Measurements from ENCODE around the gene LRMDA. TPM values are rescaled to one million over a fixed set of nuclear protein-coding genes. Genes with fewer than 3 reads are reported as not detected.
A peak's percentile ranks its signal among the peaks of the same experiment; 100 is the strongest.

The LRMDA gene
- total and polyA plus RNA-seq, 4 donors, result 12.1 to 40.8 (median 21.6) TPM

- no peak for TF ChIP-seq CTCF (IDR thresholded peaks at IDR 0.05; ENCODE audit: control extremely low read depth, extremely low read depth)
- WGBS, 2 donors, result 75 to 82% methylated on average over 2 of the region's 2 CpGs
- ATAC-seq (ENCODE audit: insufficient read depth, low FRiP score) (no peak), DNase-seq (no peak)
- Histone ChIP-seq H3K36me3 (ENCODE audit: control insufficient read depth in 4 of 4, insufficient read depth in 4 of 4, low read length in 4 of 4) (no peaks in the 10 kb centered on the region), H3K27ac (ENCODE audit: low read depth in 1 of 2, low read length in 1 of 2) (no peak overlapping the region), H3K9me3 (ENCODE audit: control insufficient read depth in 4 of 4, insufficient read depth in 3 of 4, low read length in 3 of 4) (no peaks in the 10 kb centered on the region), H3K27me3 (ENCODE audit: control insufficient read depth in 3 of 3, insufficient read depth in 3 of 3, low read length in 2 of 3) (no peaks in the 10 kb centered on the region), H3K4me3 (no peak overlapping the region), H3K9ac (ENCODE audit: insufficient read depth in 1 of 2, low read length in 2 of 2) (no peak overlapping the region), H3K4me1 (ENCODE audit: control insufficient read depth in 5 of 5, insufficient read depth in 5 of 5, low read length in 5 of 5) (peaks cover 0 to 7% (median 3%) of the 10 kb centered on the region in 5 donors)
Observed at GRCh38 chr10:75724047-75724446, 292.6 kb downstream of the LRMDA start.

- peak in 2 of 3 donors; percentile 61 to 69 for DNase-seq
- H3K4me3 ChIP-seq, result no peak overlapping the region
- ATAC-seq (ENCODE audit: insufficient read depth, low FRiP score), result peak; percentile 74
- H3K4me1 ChIP-seq (ENCODE audit: control insufficient read depth in 5 of 5, insufficient read depth in 5 of 5, low read length in 5 of 5), result peaks cover 0 to 7% (median 3%) of the 10 kb centered on the region in 5 donors
- H3K27ac ChIP-seq (ENCODE audit: low read depth in 1 of 2, low read length in 1 of 2), result peak overlapping the region in 1 of 2 donors; percentile 53
- no peak overlapping the region for H3K9ac ChIP-seq (ENCODE audit: insufficient read depth in 1 of 2, low read length in 2 of 2)
- TF ChIP-seq CTCF (IDR thresholded peaks at IDR 0.05; ENCODE audit: control extremely low read depth, extremely low read depth), result no peak
- no peaks in the 10 kb centered on the region for H3K27me3 ChIP-seq (ENCODE audit: control insufficient read depth in 3 of 3, insufficient read depth in 3 of 3, low read length in 2 of 3)
- no peaks in the 10 kb centered on the region for H3K9me3 ChIP-seq (ENCODE audit: control insufficient read depth in 4 of 4, insufficient read depth in 3 of 4, low read length in 3 of 4)
- no peaks in the 10 kb centered on the region for H3K36me3 ChIP-seq (ENCODE audit: control insufficient read depth in 4 of 4, insufficient read depth in 4 of 4, low read length in 4 of 4)
- WGBS, 2 donors, result 83 to 91% methylated on average over 11 of the region's 11 CpGs
Observed at GRCh38 chr10:75726522-75727483, 295.4 kb downstream of the LRMDA start.

- Histone ChIP-seq H3K27ac (ENCODE audit: low read depth in 1 of 2, low read length in 1 of 2) (no peak overlapping the region), H3K36me3 (ENCODE audit: control insufficient read depth in 4 of 4, insufficient read depth in 4 of 4, low read length in 4 of 4) (no peaks in the 10 kb centered on the region), H3K4me1 (ENCODE audit: control insufficient read depth in 5 of 5, insufficient read depth in 5 of 5, low read length in 5 of 5) (peaks cover 0 to 12% (median 3%) of the 10 kb centered on the region in 5 donors), H3K27me3 (ENCODE audit: control insufficient read depth in 3 of 3, insufficient read depth in 3 of 3, low read length in 2 of 3) (no peaks in the 10 kb centered on the region), H3K9ac (ENCODE audit: insufficient read depth in 1 of 2, low read length in 2 of 2) (no peak overlapping the region), H3K4me3 (no peak overlapping the region), H3K9me3 (ENCODE audit: control insufficient read depth in 4 of 4, insufficient read depth in 3 of 4, low read length in 3 of 4) (no peaks in the 10 kb centered on the region)
- DNase-seq (no peak), ATAC-seq (ENCODE audit: insufficient read depth, low FRiP score) (no peak)
- 58 to 67% methylated on average over 1 of the region's 1 CpG for WGBS, 2 donors
- no peak for TF ChIP-seq CTCF (IDR thresholded peaks at IDR 0.05; ENCODE audit: control extremely low read depth, extremely low read depth)
Observed at GRCh38 chr10:75730847-75731246, 299.4 kb downstream of the LRMDA start.

All from lung (tissue), 12 donors.